H9 (cell line): ENCODE data around the gene WDR44. TPM values are rescaled to one million over a fixed set of nuclear protein-coding genes. Genes with fewer than 3 reads are reported as not detected.

ENCODE experiments used
- DNase-seq: peaks from one replicate; pipeline ENCODE4 v3.0.0-alpha.2; 2017
- H2AFZ ChIP-seq: one replicate; pipeline ENCODE4 v1.6.1; 2013; ENCODE audit warnings: mild to moderate bottlenecking, low read length, control low read depth, moderate library complexity
- H2AK5ac ChIP-seq: 2 replicates; pipeline ENCODE4 v1.6.1; 2013; ENCODE audit warnings: low read length, control low read depth, mixed read lengths; ENCODE audit not compliant: insufficient read length
- H2BK120ac ChIP-seq: one replicate; pipeline ENCODE4 v1.6.1; 2013; ENCODE audit warnings: low read depth, mild to moderate bottlenecking, low read length, control low read depth, inconsistent platforms; ENCODE audit not compliant: poor library complexity, severe bottlenecking
- H2BK12ac ChIP-seq: 2 replicates; pipeline ENCODE4 v1.6.1; 2013; ENCODE audit warnings: low read length, control low read depth, mixed read lengths, low read depth; ENCODE audit not compliant: insufficient read length
- H2BK15ac ChIP-seq: 2 replicates; pipeline ENCODE4 v1.6.1; 2013; ENCODE audit warnings: low read depth, low read length, control low read depth
- H2BK20ac ChIP-seq: one replicate; pipeline ENCODE4 v1.6.1; 2013; ENCODE audit warnings: low read depth, mild to moderate bottlenecking, low read length, control low read depth, inconsistent platforms; ENCODE audit not compliant: poor library complexity, severe bottlenecking
- H2BK5ac ChIP-seq: 2 replicates; pipeline ENCODE4 v1.6.1; 2013; ENCODE audit warnings: low read length, control low read depth, mixed read lengths; ENCODE audit not compliant: insufficient read length
- H3K14ac ChIP-seq: 2 replicates; pipeline ENCODE4 v1.6.1; 2013; ENCODE audit warnings: low read length, control low read depth; ENCODE audit not compliant: insufficient read depth
- H3K18ac ChIP-seq: 2 replicates; pipeline ENCODE4 v1.6.1; 2013; ENCODE audit warnings: low read depth, mild to moderate bottlenecking, mixed read lengths, low read length, control low read depth; ENCODE audit not compliant: insufficient read length
- H3K23ac ChIP-seq: 2 replicates; pipeline ENCODE4 v1.6.1; 2013; ENCODE audit warnings: low read length, control low read depth, mixed read lengths, low read depth; ENCODE audit not compliant: insufficient read length
- H3K23me2 ChIP-seq: 2 replicates; pipeline ENCODE4 v1.6.1; 2013; ENCODE audit warnings: low read depth, mild to moderate bottlenecking, mixed read lengths, low read length, control low read depth; ENCODE audit not compliant: insufficient read length, poor library complexity, severe bottlenecking
- H3K27ac ChIP-seq: 2 replicates; pipeline ENCODE4 v1.5.1; 2013; ENCODE audit warnings: low read length, control low read depth, mixed read lengths, low read depth; ENCODE audit not compliant: insufficient read length
- H3K27me3 ChIP-seq: 2 replicates; pipeline ENCODE4 v1.6.1; 2013; ENCODE audit warnings: low read length, control low read depth, inconsistent platforms; ENCODE audit not compliant: insufficient read depth
- H3K4ac ChIP-seq: 2 replicates; pipeline ENCODE4 v1.6.1; 2013; ENCODE audit warnings: low read depth, mild to moderate bottlenecking, control low read depth, inconsistent platforms, low read length, moderate library complexity
- H3K4me1 ChIP-seq: 2 replicates; pipeline ENCODE4 v1.6.1; 2013; ENCODE audit warnings: low read length, control low read depth, inconsistent platforms; ENCODE audit not compliant: insufficient read depth
- H3K4me2 ChIP-seq: 2 replicates; pipeline ENCODE4 v1.6.1; 2013; ENCODE audit warnings: low read length, control low read depth, mixed read lengths; ENCODE audit not compliant: insufficient read length, insufficient read depth
- H3K56ac ChIP-seq: 2 replicates; pipeline ENCODE4 v1.6.1; 2013; ENCODE audit warnings: low read depth, mild to moderate bottlenecking, mixed read lengths, low read length, control low read depth; ENCODE audit not compliant: insufficient read length
- H3K79me1 ChIP-seq: 2 replicates; pipeline ENCODE4 v1.6.1; 2013; ENCODE audit warnings: low read depth, mild to moderate bottlenecking, moderate library complexity, low read length, control low read depth, inconsistent platforms; ENCODE audit not compliant: insufficient read depth, poor library complexity, severe bottlenecking
- H3K79me2 ChIP-seq: 2 replicates; pipeline ENCODE4 v1.6.1; 2013; ENCODE audit warnings: low read length, control low read depth, inconsistent platforms; ENCODE audit not compliant: insufficient read depth
- H3K9ac ChIP-seq: 2 replicates; pipeline ENCODE4 v1.6.1; 2013; ENCODE audit warnings: low read length, control low read depth, mixed read lengths; ENCODE audit not compliant: insufficient read length; ENCODE audit errors: extremely low read depth
- H3K9me3 ChIP-seq: one replicate; pipeline ENCODE4 v1.6.1; 2013; ENCODE audit warnings: low read depth, low read length, inconsistent platforms; ENCODE audit not compliant: control insufficient read depth
- H3T11ph ChIP-seq: one replicate; pipeline ENCODE4 v1.6.1; 2013; ENCODE audit warnings: mild to moderate bottlenecking, low read length, control low read depth, inconsistent platforms
- H4K20me1 ChIP-seq: one replicate; pipeline ENCODE4 v1.6.1; 2013; ENCODE audit not compliant: control insufficient read depth, insufficient read length, insufficient read depth
- H4K5ac ChIP-seq: 2 replicates; pipeline ENCODE4 v1.6.1; 2013; ENCODE audit warnings: low read depth, mild to moderate bottlenecking, mixed read lengths, low read length, control low read depth; ENCODE audit not compliant: insufficient read length
- H4K8ac ChIP-seq: replicated peaks from 2 replicates; pipeline ENCODE4 v1.6.1; 2013; ENCODE audit warnings: low read length, control low read depth, mixed read lengths, low read depth; ENCODE audit not compliant: insufficient read length
- H4K91ac ChIP-seq: 2 replicates; pipeline ENCODE4 v1.6.1; 2013; ENCODE audit warnings: low read depth, mild to moderate bottlenecking, moderate library complexity, mixed read lengths, low read length, control low read depth; ENCODE audit not compliant: insufficient read length
- H3K27ac Mint-ChIP-seq, 3 experiments: 2 replicates in 2 of 3; 3 replicates in 1 of 3; pipeline ENCODE4 v1.8.0; 2020 to 2021; ENCODE audit warnings: mixed read lengths in 3 of 3, mild to moderate bottlenecking in 1 of 3, moderate library complexity in 1 of 3
- H3K27me3 Mint-ChIP-seq: 2 replicates; pipeline ENCODE4 v1.8.0; 2021; ENCODE audit warnings: low read depth, mild to moderate bottlenecking, moderate library complexity, mixed read lengths
- H3K36me3 Mint-ChIP-seq, 3 experiments: 2 replicates in 2 of 3; 3 replicates in 1 of 3; pipeline ENCODE4 v1.8.0; 2020 to 2021; ENCODE audit warnings: low read depth in 3 of 3, mixed read lengths in 3 of 3; ENCODE audit not compliant: insufficient read depth in 1 of 3
- H3K4me1 Mint-ChIP-seq, 2 experiments: 2 replicates each; pipeline ENCODE4 v1.8.0; 2020; ENCODE audit warnings: mixed read lengths in 2 of 2
- H3K4me3 Mint-ChIP-seq, 2 experiments: 2 replicates in 1 of 2; 3 replicates in 1 of 2; pipeline ENCODE4 v1.8.0; 2020 to 2021; ENCODE audit warnings: mild to moderate bottlenecking in 2 of 2, mixed read lengths in 2 of 2, moderate library complexity in 1 of 2
- H3K9me3 Mint-ChIP-seq, 2 experiments: 2 replicates in 1 of 2; 3 replicates in 1 of 2; pipeline ENCODE4 v1.8.0; 2020; ENCODE audit warnings: mild to moderate bottlenecking in 2 of 2, mixed read lengths in 2 of 2, moderate library complexity in 1 of 2
- WGBS: extraction: QIAGEN DNeasy Blood & Tissue Kit; methylation state at CpG from one replicate; pipeline ENCODE4 v1.1.7; 2013; ENCODE audit warnings: missing lambda C conversion rate, low lambda C conversion rate, mixed read lengths; ENCODE audit not compliant: insufficient read length; ENCODE audit errors: extremely low coverage; 5-methylcytosine and 5-hydroxymethylcytosine counted together
- total RNA-seq: library from RNA; stranded (reverse); gene quantifications from 2 replicates; pipeline ENCODE4 v1.2.1, GENCODE V29; 2021
- TF ChIP-seq, protein P1 (sequence below): fragments of 200-600 bp; sonication (generic); conservative IDR thresholded peaks from 3 replicates; pipeline ENCODE4 v1.8.0; 2021; ENCODE audit warnings: antibody characterized with exemption, mild to moderate bottlenecking

Gene WDR44
- total RNA-seq, 1 experiment from 2014 or later, result 29.6 TPM

DNA sequence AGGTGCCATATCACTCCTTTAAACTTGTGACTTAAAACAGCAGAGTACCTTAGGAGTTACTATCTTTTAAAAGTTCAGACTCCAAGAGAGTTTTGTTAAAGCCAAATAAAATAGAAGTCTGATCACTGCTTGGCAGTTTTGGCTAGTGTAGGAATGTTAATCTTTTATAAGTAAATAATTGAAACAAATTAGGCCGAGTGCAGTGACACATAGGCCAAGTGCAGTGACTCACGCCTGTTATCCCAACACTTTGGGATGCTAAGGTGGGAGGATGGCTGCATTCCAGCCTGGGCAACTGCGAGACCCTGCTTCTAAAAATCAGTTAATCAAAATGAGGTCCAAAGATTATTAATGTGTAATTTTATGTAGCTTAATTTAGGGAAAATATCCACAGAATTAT, 37.2 kb downstream of the WDR44 start:
- H2BK15ac ChIP-seq, result no peak overlapping the region
- no peaks in the 10 kb centered on the region for H3K27me3 ChIP-seq
- H3K56ac ChIP-seq, result no peak overlapping the region
- peaks cover 4% of the 10 kb centered on the region for H3K79me1 ChIP-seq
- DNase-seq, result no peak
- no peak overlapping the region for H2AK5ac ChIP-seq
- no peak overlapping the region for H3K27ac ChIP-seq
- Mint-ChIP-seq H3K27me3 (no peaks in the 10 kb centered on the region), H3K36me3 (peaks cover 0 to 14% (median 2%) of the 10 kb centered on the region in 3 experiments; a peak in 3 of 7 replicates), H3K9me3 (no peaks in the 10 kb centered on the region), H3K4me3 (no peak overlapping the region), H3K4me1 (no peaks in the 10 kb centered on the region), H3K27ac (no peak overlapping the region)
- H2BK12ac ChIP-seq, result no peak overlapping the region
- no peaks in the 10 kb centered on the region for H4K20me1 ChIP-seq
- no peaks in the 10 kb centered on the region for H3K23me2 ChIP-seq
- H3K4me2 ChIP-seq, result no peak overlapping the region
- no CpG with 5 or more reads among the region's 3 CpGs for WGBS
- no peak overlapping the region for H3K18ac ChIP-seq
- no peak overlapping the region for H4K8ac ChIP-seq
- H2BK120ac ChIP-seq, result no peak overlapping the region
- H4K91ac ChIP-seq, result no peak overlapping the region
- no peak overlapping the region for H4K5ac ChIP-seq
- H3K79me2 ChIP-seq, result no peaks in the 10 kb centered on the region; the same call in 1 of the 2 replicates
- TF ChIP-seq, protein P1, sequence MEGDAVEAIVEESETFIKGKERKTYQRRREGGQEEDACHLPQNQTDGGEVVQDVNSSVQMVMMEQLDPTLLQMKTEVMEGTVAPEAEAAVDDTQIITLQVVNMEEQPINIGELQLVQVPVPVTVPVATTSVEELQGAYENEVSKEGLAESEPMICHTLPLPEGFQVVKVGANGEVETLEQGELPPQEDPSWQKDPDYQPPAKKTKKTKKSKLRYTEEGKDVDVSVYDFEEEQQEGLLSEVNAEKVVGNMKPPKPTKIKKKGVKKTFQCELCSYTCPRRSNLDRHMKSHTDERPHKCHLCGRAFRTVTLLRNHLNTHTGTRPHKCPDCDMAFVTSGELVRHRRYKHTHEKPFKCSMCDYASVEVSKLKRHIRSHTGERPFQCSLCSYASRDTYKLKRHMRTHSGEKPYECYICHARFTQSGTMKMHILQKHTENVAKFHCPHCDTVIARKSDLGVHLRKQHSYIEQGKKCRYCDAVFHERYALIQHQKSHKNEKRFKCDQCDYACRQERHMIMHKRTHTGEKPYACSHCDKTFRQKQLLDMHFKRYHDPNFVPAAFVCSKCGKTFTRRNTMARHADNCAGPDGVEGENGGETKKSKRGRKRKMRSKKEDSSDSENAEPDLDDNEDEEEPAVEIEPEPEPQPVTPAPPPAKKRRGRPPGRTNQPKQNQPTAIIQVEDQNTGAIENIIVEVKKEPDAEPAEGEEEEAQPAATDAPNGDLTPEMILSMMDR, result no peak
- H2AFZ ChIP-seq, result no peak overlapping the region
- H3T11ph ChIP-seq, result no peak overlapping the region
- H3K4ac ChIP-seq, result no peak overlapping the region
- H3K9me3 ChIP-seq, result no peaks in the 10 kb centered on the region
- no peak overlapping the region for H3K9ac ChIP-seq
- H3K14ac ChIP-seq, result no peak overlapping the region
- no peak overlapping the region for H2BK20ac ChIP-seq
- H3K23ac ChIP-seq, result no peak overlapping the region
- no peak overlapping the region for H2BK5ac ChIP-seq
- H3K4me1 ChIP-seq, result no peaks in the 10 kb centered on the region
